Measurements from ENCODE around the gene SLC27A6.

The SLC27A6 gene

DNA sequence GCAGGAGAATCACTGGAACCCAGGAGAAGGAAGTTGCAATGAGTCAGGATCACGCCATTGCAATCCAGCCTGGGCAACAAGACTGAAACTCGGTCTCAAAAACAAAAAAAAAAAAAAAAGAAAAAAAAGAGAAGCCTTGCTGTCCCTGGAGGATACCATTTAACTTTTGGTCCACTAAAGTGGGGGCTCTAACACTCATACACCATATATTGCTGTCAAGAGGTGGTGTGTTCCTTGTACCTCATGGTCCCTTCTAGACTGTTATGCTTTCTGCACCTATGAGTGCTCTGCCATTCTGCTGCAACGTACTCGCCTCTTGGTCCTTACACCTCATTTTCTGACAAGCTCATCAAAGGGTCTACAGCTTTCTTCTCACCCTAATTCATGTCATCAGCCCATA is 77.0 kb downstream of the SLC27A6 start:
- H3K27ac ChIP-seq (ENCODE audit: low read length): no peak overlapping the region
- H4K20me1 ChIP-seq (ENCODE audit: insufficient read depth, low read length): no peaks in the 10 kb centered on the region
- no peak overlapping the region for H3K9ac ChIP-seq (ENCODE audit: low read length)
- H3K79me2 ChIP-seq (ENCODE audit: low read length): no peaks in the 10 kb centered on the region
- H3K4me1 ChIP-seq (ENCODE audit: low read length): no peaks in the 10 kb centered on the region
- H3K4me2 ChIP-seq (ENCODE audit: low read length): no peak overlapping the region
- no peak overlapping the region for H2AFZ ChIP-seq (ENCODE audit: low read depth, low read length)
- no peak for TF ChIP-seq CTCF (IDR thresholded peaks at IDR 0.05; ENCODE audit: low read depth, low read length)
- no peaks in the 10 kb centered on the region for H3K9me3 ChIP-seq (ENCODE audit: insufficient read depth, low read length)
- no peak overlapping the region for H3K4me3 ChIP-seq (ENCODE audit: low read length)
- no peaks in the 10 kb centered on the region for H3K27me3 ChIP-seq (ENCODE audit: low read depth, low read length)
- H3K36me3 ChIP-seq (replicated peaks; ENCODE audit: low read depth, low read length): no peaks in the 10 kb centered on the region

DNA sequence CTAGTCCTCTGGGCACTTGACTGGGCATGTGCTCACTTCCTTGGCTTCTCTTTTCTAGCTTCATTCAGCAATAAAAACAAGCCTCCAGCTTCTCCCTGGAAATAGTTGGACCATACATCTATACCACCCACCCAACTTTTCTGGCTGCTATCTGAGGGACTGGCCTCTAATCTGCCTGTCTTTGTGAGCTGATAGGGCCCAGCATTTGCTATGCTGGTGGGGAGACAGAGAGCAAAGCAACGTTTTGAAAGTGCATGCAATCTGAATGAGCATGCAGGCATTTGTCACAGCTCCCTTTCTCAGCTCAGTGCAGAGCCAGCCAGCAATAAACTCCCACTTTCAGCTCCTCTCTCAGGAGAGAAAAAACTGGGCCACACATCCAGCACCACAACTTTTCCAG is 78.6 kb downstream of the SLC27A6 start:
- Histone ChIP-seq H3K27ac (ENCODE audit: low read length) (no peak overlapping the region), H3K27me3 (ENCODE audit: low read depth, low read length) (no peaks in the 10 kb centered on the region), H2AFZ (ENCODE audit: low read depth, low read length) (no peak overlapping the region), H4K20me1 (ENCODE audit: insufficient read depth, low read length) (no peaks in the 10 kb centered on the region), H3K79me2 (ENCODE audit: low read length) (no peaks in the 10 kb centered on the region), H3K9ac (ENCODE audit: low read length) (no peak overlapping the region), H3K4me2 (ENCODE audit: low read length) (no peak overlapping the region), H3K36me3 (replicated peaks; ENCODE audit: low read depth, low read length) (no peaks in the 10 kb centered on the region), H3K9me3 (ENCODE audit: insufficient read depth, low read length) (no peaks in the 10 kb centered on the region), H3K4me3 (ENCODE audit: low read length) (no peak overlapping the region), H3K4me1 (ENCODE audit: low read length) (no peaks in the 10 kb centered on the region)
- TF ChIP-seq EZH2phosphoT487 (IDR thresholded peaks at IDR 0.05; ENCODE audit: low read depth): no peak
- no peak for TF ChIP-seq CTCF (IDR thresholded peaks at IDR 0.05; ENCODE audit: low read depth, low read length)

DNA sequence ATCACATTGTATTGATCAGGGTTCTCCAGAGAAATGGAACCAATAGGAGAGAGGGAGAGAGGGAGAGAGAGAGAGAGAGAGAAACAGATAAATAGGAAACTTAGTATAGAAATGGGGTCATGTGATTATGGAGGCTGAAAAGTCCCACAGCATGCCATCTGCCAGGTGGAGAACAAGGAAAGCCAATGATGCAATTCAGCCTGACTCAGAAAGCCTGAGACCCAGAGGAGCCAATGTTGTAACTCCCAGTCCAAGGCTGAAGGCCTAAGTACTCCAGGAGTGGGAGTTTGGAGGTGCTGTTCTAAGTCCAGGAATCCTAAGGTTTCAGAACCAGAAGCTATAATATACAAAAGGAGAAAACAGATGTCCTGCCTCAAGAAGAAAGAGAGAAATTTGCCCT is 80.9 kb downstream of the SLC27A6 start:
- Histone ChIP-seq H3K27me3 (ENCODE audit: low read depth, low read length) (no peaks in the 10 kb centered on the region), H4K20me1 (ENCODE audit: insufficient read depth, low read length) (no peaks in the 10 kb centered on the region), H3K27ac (ENCODE audit: low read length) (no peak overlapping the region), H2AFZ (ENCODE audit: low read depth, low read length) (no peak overlapping the region), H3K36me3 (replicated peaks; ENCODE audit: low read depth, low read length) (no peaks in the 10 kb centered on the region), H3K4me2 (ENCODE audit: low read length) (no peak overlapping the region), H3K4me3 (ENCODE audit: low read length) (no peak overlapping the region), H3K9me3 (ENCODE audit: insufficient read depth, low read length) (no peaks in the 10 kb centered on the region), H3K79me2 (ENCODE audit: low read length) (no peaks in the 10 kb centered on the region), H3K9ac (ENCODE audit: low read length) (no peak overlapping the region), H3K4me1 (ENCODE audit: low read length) (no peaks in the 10 kb centered on the region)
- TF ChIP-seq CTCF (IDR thresholded peaks at IDR 0.05; ENCODE audit: low read depth, low read length) (no peak), EZH2phosphoT487 (IDR thresholded peaks at IDR 0.05; ENCODE audit: low read depth) (no peak)

- Histone ChIP-seq H3K27ac (ENCODE audit: low read length) (no peak overlapping the region), H3K27me3 (ENCODE audit: low read depth, low read length) (no peaks in the 10 kb centered on the region), H3K4me2 (ENCODE audit: low read length) (no peak overlapping the region), H3K4me3 (ENCODE audit: low read length) (no peak overlapping the region), H3K9me3 (ENCODE audit: insufficient read depth, low read length) (no peaks in the 10 kb centered on the region), H2AFZ (ENCODE audit: low read depth, low read length) (no peak overlapping the region), H3K79me2 (ENCODE audit: low read length) (no peaks in the 10 kb centered on the region), H3K4me1 (ENCODE audit: low read length) (no peaks in the 10 kb centered on the region), H3K36me3 (replicated peaks; ENCODE audit: low read depth, low read length) (no peaks in the 10 kb centered on the region), H3K9ac (ENCODE audit: low read length) (no peak overlapping the region), H4K20me1 (ENCODE audit: insufficient read depth, low read length) (no peaks in the 10 kb centered on the region)
- TF ChIP-seq CTCF (IDR thresholded peaks at IDR 0.05; ENCODE audit: low read depth, low read length): no peak
- no peak for TF ChIP-seq EZH2phosphoT487 (IDR thresholded peaks at IDR 0.05; ENCODE audit: low read depth)
Measured at GRCh38 chr5:129048509-129048908, 83.2 kb downstream of the SLC27A6 start.

Data from OCI-LY3 (cell line).